ENCODE results near the gene NDUFB6.
"Not testable (repeated sequence)": the region's sequence is repeated elsewhere in the genome, so short reads cannot be mapped to it uniquely, and the experiment has no call there.

The NDUFB6 gene

GRCh38 chr9:32572900-32573523 lies at the start of gene NDUFB6:
NDUFB6 (minus strand) TSS chr9:32573159; CDS start chr9:32573060, 99 bp downstream.
- Mint-ChIP-seq H3K27me3 (no peaks in the 10 kb centered on the region), H3K9me3 (no peaks in the 10 kb centered on the region), H3K4me1 (peaks cover 12% of the 10 kb centered on the region), H3K27ac (peak within 1 kb of the TSS; percentile 99), H3K4me3 (peak within 1 kb of the TSS; percentile 99 to 100)
- DNase-seq (peak; percentile 92 to 95), ATAC-seq (peak; percentile 88)

GRCh38 chr9:32618261-32618660 lies 45.3 kb upstream of the NDUFB6 start:
- Mint-ChIP-seq H3K27me3 (peaks cover 35% of the 10 kb centered on the region), H3K27ac (no peak overlapping the region), H3K4me3 (no peak overlapping the region), H3K9me3 (no peaks in the 10 kb centered on the region), H3K4me1 (no peaks in the 10 kb centered on the region)
- no peak for ATAC-seq
- no peak for DNase-seq

GRCh38 chr9:32606811-32607210 lies 33.9 kb upstream of the NDUFB6 start:
- no peak overlapping the region for H3K27ac Mint-ChIP-seq

GRCh38 chr9:32603914-32604852 lies 31.2 kb upstream of the NDUFB6 start:
- Mint-ChIP-seq H3K27ac (no peak overlapping the region), H3K9me3 (peaks cover 0 to 4% of the 10 kb centered on the region in 2 donors), H3K4me1 (peaks cover 14% of the 10 kb centered on the region), H3K27me3 (peaks cover 11% of the 10 kb centered on the region), H3K4me3 (no peak overlapping the region)
- ATAC-seq, result no peak
- DNase-seq, result no peak

More at GRCh38 chr9:32606811-32607210, 33.9 kb upstream of the NDUFB6 start:
- peaks cover 14% of the 10 kb centered on the region for H3K4me1 Mint-ChIP-seq
- ATAC-seq (no peak), DNase-seq (no peak)
- no peak overlapping the region for H3K4me3 Mint-ChIP-seq
- peaks cover 11% of the 10 kb centered on the region for H3K27me3 Mint-ChIP-seq
- peaks cover 0 to 4% of the 10 kb centered on the region in 2 donors for H3K9me3 Mint-ChIP-seq

GRCh38 chr9:32599021-32599420 lies 26.1 kb upstream of the NDUFB6 start:
- not testable (repeated sequence) for H3K27me3 Mint-ChIP-seq, H3K27ac Mint-ChIP-seq, H3K9me3 Mint-ChIP-seq, DNase-seq, H3K4me3 Mint-ChIP-seq, H3K4me1 Mint-ChIP-seq, ATAC-seq

- no peak for DNase-seq
- no peak overlapping the region for H3K27ac Mint-ChIP-seq
- H3K27me3 Mint-ChIP-seq, result peaks cover 8% of the 10 kb centered on the region
- H3K4me3 Mint-ChIP-seq, result no peak overlapping the region
- no peak for ATAC-seq
- H3K9me3 Mint-ChIP-seq, result peaks cover 0 to 8% of the 10 kb centered on the region in 2 donors
- no peaks in the 10 kb centered on the region for H3K4me1 Mint-ChIP-seq
These were observed 24.0 kb upstream of the NDUFB6 start for GRCh38 chr9:32596936-32597335.

- no peak for DNase-seq
- Mint-ChIP-seq H3K27me3 (peaks cover 9% of the 10 kb centered on the region), H3K27ac (no peak overlapping the region), H3K9me3 (peaks cover 0 to 8% of the 10 kb centered on the region in 2 donors), H3K4me1 (no peaks in the 10 kb centered on the region), H3K4me3 (no peak overlapping the region)
- no peak for ATAC-seq
These were observed 23.3 kb upstream of the NDUFB6 start for GRCh38 chr9:32596096-32596865.

- no peaks in the 10 kb centered on the region for H3K4me1 Mint-ChIP-seq
- H3K4me3 Mint-ChIP-seq, result no peak overlapping the region
- no peak overlapping the region for H3K27ac Mint-ChIP-seq
- peaks cover 17% of the 10 kb centered on the region for H3K27me3 Mint-ChIP-seq
- ATAC-seq (no peak), DNase-seq (no peak)
- no peaks in the 10 kb centered on the region for H3K9me3 Mint-ChIP-seq
These were observed 17.9 kb upstream of the NDUFB6 start for GRCh38 chr9:32590898-32591297.

- Mint-ChIP-seq H3K27ac (no peak overlapping the region), H3K27me3 (peaks cover 21% of the 10 kb centered on the region), H3K4me1 (no peaks in the 10 kb centered on the region), H3K4me3 (no peak overlapping the region), H3K9me3 (no peaks in the 10 kb centered on the region)
- ATAC-seq (no peak), DNase-seq (no peak)
These were observed 17.5 kb upstream of the NDUFB6 start for GRCh38 chr9:32590476-32590875.

- no peak overlapping the region for H3K27ac Mint-ChIP-seq
- H3K4me3 Mint-ChIP-seq, result no peak overlapping the region
- no peak for DNase-seq
- no peaks in the 10 kb centered on the region for H3K4me1 Mint-ChIP-seq
- ATAC-seq, result no peak
- H3K27me3 Mint-ChIP-seq, result peaks cover 29% of the 10 kb centered on the region
- H3K9me3 Mint-ChIP-seq, result no peaks in the 10 kb centered on the region
These were observed 16.2 kb upstream of the NDUFB6 start for GRCh38 chr9:32589083-32589723.

- Mint-ChIP-seq H3K27ac (no peak overlapping the region), H3K4me1 (no peaks in the 10 kb centered on the region), H3K9me3 (no peaks in the 10 kb centered on the region), H3K27me3 (peaks cover 29% of the 10 kb centered on the region), H3K4me3 (no peak overlapping the region)
- ATAC-seq (peak; percentile 87), DNase-seq (peak in 1 of 2 donors; percentile 31)
These were observed 14.9 kb upstream of the NDUFB6 start for GRCh38 chr9:32587901-32588300.

- Mint-ChIP-seq H3K27ac (no peak overlapping the region), H3K9me3 (no peaks in the 10 kb centered on the region), H3K4me1 (peaks cover 8% of the 10 kb centered on the region), H3K27me3 (peaks cover 28% of the 10 kb centered on the region), H3K4me3 (no peak overlapping the region)
- DNase-seq, result no peak
- ATAC-seq, result no peak
These were observed 11.8 kb upstream of the NDUFB6 start for GRCh38 chr9:32584784-32585183.

GRCh38 chr9:32581512-32582143 lies 8.7 kb upstream of the NDUFB6 start:
- Mint-ChIP-seq H3K27ac (no peak overlapping the region), H3K27me3 (peaks cover 32% of the 10 kb centered on the region), H3K4me1 (peaks cover 8% of the 10 kb centered on the region), H3K4me3 (no peak overlapping the region), H3K9me3 (no peaks in the 10 kb centered on the region)
- peak; percentile 30 to 31 for DNase-seq
- ATAC-seq, result peak; percentile 71

GRCh38 chr9:32580631-32581300 lies 7.8 kb upstream of the NDUFB6 start:
- Mint-ChIP-seq H3K4me1 (peaks cover 8% of the 10 kb centered on the region), H3K27ac (peak overlapping the region in 1 of 2 donors; percentile 79), H3K27me3 (peaks cover 26% of the 10 kb centered on the region), H3K9me3 (no peaks in the 10 kb centered on the region), H3K4me3 (no peak overlapping the region)
- ATAC-seq, result no peak
- no peak for DNase-seq
